Breast epithelium (tissue), 3 donors: ENCODE measurements around the gene NAPG.

Source experiments
- CTCF ChIP-seq, 3 donors: fragments of 450-650 bp; IDR thresholded peaks; one replicate each; pipeline ENCODE4 v1.5.1; 2016 to 2017; ENCODE audit warnings: antibody characterized with exemption in 3 of 3, mild to moderate bottlenecking in 3 of 3, moderate library complexity in 3 of 3
- POLR2A ChIP-seq: fragments of 450-650 bp; IDR thresholded peaks from one replicate; pipeline ENCODE4 v1.6.1; 2016; ENCODE audit warnings: antibody characterized with exemption, mild to moderate bottlenecking, moderate library complexity

- TF ChIP-seq CTCF (IDR thresholded peaks at IDR 0.05) (no peak), POLR2A (no peak)
Observed at GRCh38 chr18:10522574-10522973, 3.3 kb upstream of the NAPG start.
